ENCODE data around the gene FOXN3. TPM values are rescaled to one million over a fixed set of nuclear protein-coding genes. Genes with fewer than 3 reads are reported as not detected.

FOXN3 gene
- total RNA-seq, 1 donor from 2014 or later, result 106 TPM

DNA sequence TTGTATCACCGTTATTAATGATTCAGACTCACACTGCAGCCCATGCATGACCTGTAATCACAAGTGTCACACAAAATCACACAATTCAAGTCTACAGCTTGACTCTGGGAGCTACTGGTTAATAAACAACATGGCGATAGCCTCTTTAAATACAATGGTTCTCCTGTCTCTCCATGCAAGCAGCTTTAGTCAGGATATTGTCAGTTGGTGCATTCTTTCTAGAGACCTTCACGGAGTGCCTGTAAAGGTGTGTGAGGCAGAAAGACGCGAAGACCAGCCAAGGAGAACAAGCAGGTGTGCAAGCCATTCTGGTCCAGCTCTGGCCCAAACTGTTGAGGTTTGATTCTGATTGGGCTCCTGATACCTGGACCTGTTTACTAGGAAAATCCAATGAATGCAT is 40.0 kb upstream of the FOXN3 start:
- Mint-ChIP-seq H3K27ac (no peak overlapping the region), H3K36me3 (ENCODE audit: low read depth) (peaks cover 2% of the 10 kb centered on the region), H3K4me1 (peaks cover 35% of the 10 kb centered on the region), H3K9me3 (no peaks in the 10 kb centered on the region), H3K4me3 (no peak overlapping the region), H3K27me3 (no peaks in the 10 kb centered on the region)
- no peak for ATAC-seq (ENCODE audit: low read depth)
- DNase-seq, result no peak
- POLR2A ChIA-PET, result interaction anchor here (1.1 kb wide), 1 partner anchor 26 kb away, joined by 7 read pairs; no protein-coding TSS in a partner anchor
- CTCF ChIA-PET, result no interaction called here
- TF ChIP-seq, protein P1, sequence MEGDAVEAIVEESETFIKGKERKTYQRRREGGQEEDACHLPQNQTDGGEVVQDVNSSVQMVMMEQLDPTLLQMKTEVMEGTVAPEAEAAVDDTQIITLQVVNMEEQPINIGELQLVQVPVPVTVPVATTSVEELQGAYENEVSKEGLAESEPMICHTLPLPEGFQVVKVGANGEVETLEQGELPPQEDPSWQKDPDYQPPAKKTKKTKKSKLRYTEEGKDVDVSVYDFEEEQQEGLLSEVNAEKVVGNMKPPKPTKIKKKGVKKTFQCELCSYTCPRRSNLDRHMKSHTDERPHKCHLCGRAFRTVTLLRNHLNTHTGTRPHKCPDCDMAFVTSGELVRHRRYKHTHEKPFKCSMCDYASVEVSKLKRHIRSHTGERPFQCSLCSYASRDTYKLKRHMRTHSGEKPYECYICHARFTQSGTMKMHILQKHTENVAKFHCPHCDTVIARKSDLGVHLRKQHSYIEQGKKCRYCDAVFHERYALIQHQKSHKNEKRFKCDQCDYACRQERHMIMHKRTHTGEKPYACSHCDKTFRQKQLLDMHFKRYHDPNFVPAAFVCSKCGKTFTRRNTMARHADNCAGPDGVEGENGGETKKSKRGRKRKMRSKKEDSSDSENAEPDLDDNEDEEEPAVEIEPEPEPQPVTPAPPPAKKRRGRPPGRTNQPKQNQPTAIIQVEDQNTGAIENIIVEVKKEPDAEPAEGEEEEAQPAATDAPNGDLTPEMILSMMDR (IDR thresholded peaks at IDR 0.05), result no peak
- intact Hi-C loops (cut with micrococcal nuclease), result loop anchor here (1.0 kb wide), 1 partner anchor 12 kb away; no protein-coding TSS in a partner anchor

DNA sequence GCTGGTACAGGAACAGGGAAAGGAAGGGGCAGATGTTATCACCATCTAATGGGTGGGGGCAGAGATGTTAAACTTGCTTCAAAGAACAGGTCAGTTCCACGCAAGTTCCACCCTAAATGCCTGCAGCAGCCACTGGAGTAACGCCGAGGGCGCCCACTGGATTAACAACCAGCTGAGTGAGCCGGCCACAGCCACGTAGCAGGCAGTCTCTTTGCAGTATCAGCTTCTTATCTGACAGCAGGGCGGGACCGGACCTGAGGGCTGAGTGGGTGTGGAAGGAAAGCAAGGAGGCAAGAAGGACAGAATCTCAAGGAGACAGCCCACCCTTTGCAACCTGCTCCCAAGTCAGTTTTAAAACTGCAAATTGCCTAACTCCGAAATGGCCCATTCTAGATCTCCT is 38.4 kb upstream of the FOXN3 start:
- H3K27ac Mint-ChIP-seq, result no peak overlapping the region
- DNase-seq (no peak), ATAC-seq (ENCODE audit: low read depth) (no peak)
- POLR2A ChIA-PET, result no interaction called here
- peaks cover 2% of the 10 kb centered on the region for H3K36me3 Mint-ChIP-seq (ENCODE audit: low read depth)
- CTCF ChIA-PET, result no interaction called here
- H3K9me3 Mint-ChIP-seq, result no peaks in the 10 kb centered on the region
- intact Hi-C loops (cut with micrococcal nuclease), result no loop called here
- no peaks in the 10 kb centered on the region for H3K27me3 Mint-ChIP-seq
- no peak overlapping the region for H3K4me3 Mint-ChIP-seq
- peaks cover 25% of the 10 kb centered on the region for H3K4me1 Mint-ChIP-seq
- TF ChIP-seq, protein P1 (IDR thresholded peaks at IDR 0.05), result no peak

DNA sequence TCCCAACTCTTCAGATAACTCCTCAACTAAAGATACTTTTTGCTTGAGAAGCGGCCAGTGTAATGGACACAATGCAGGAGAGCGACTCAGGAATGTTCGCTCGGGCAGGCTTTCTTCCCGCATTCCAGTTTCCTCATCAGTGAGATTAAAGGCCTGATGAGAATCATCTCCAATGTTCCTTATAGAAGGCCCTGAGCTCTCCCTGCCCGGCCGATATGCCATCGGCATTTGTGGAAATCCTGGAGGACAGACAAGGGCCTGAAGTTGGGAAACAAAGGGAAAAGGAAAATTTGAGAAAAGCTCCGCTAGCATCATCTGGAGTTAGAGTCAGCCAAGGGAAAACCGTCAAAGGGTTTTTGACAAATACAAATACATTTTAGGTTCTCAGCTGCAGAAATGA is 38.0 kb upstream of the FOXN3 start:
- CTCF ChIA-PET, result no interaction called here
- H3K4me1 Mint-ChIP-seq, result peaks cover 25% of the 10 kb centered on the region
- no peak for ATAC-seq (ENCODE audit: low read depth)
- H3K9me3 Mint-ChIP-seq, result no peaks in the 10 kb centered on the region
- DNase-seq, result no peak
- TF ChIP-seq, protein P1 (IDR thresholded peaks at IDR 0.05), result no peak
- no peak overlapping the region for H3K27ac Mint-ChIP-seq
- intact Hi-C loops (cut with micrococcal nuclease), result no loop called here
- H3K27me3 Mint-ChIP-seq, result no peaks in the 10 kb centered on the region
- H3K36me3 Mint-ChIP-seq (ENCODE audit: low read depth), result peaks cover 2% of the 10 kb centered on the region
- no peak overlapping the region for H3K4me3 Mint-ChIP-seq
- POLR2A ChIA-PET, result no interaction called here

DNA sequence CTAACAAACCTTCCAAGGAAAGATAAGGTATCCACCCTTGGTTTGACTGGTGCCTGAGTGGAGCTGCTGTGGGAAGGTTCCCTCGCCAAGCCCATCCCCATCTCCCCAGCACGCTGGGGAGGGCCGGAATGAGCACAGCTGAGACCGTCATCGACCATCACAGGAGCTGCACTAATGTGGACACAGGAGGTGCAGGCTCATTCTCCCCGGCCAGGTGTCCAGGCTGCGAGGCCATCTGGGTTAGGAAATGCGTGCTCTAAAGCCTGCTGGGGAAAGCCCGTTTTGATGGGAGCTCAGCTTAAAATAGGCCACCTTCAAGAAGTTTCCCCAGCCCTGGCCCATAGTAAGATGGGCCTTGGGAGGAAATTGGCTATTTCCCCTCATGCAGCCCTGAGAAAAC is 35.2 kb upstream of the FOXN3 start:
- H3K36me3 Mint-ChIP-seq (ENCODE audit: low read depth), result no peaks in the 10 kb centered on the region
- peaks cover 28% of the 10 kb centered on the region for H3K4me1 Mint-ChIP-seq
- no peak overlapping the region for H3K4me3 Mint-ChIP-seq
- POLR2A ChIA-PET, result interaction anchor here (0.6 kb wide), 1 partner anchor 15 kb away, joined by 3 read pairs; no protein-coding TSS in a partner anchor
- intact Hi-C loops (cut with micrococcal nuclease), result no loop called here
- H3K27ac Mint-ChIP-seq, result no peak overlapping the region
- H3K9me3 Mint-ChIP-seq, result no peaks in the 10 kb centered on the region
- no peaks in the 10 kb centered on the region for H3K27me3 Mint-ChIP-seq
- CTCF ChIA-PET, result no interaction called here
- TF ChIP-seq, protein P1 (IDR thresholded peaks at IDR 0.05), result no peak
- DNase-seq (no peak), ATAC-seq (ENCODE audit: low read depth) (no peak)

DNA sequence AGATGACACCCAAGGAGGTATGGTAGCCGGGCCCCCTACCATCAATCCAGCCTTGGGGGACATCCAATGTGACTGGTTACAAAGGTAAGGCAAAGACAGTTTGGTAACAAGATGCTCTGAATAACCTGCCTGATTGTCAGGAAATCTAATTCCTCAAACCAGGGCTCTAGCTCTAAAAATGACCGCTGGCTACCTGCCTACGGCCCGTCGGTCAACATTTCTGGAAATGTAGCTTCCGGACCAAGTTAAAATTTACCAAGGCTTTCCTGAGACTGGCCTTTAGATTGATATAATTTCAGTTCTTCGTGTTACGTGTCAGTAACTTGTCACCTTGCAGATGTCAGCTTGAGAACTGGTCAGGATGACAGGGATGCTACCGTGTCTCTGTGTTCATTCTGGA is 34.2 kb upstream of the FOXN3 start:
- Mint-ChIP-seq H3K27me3 (no peaks in the 10 kb centered on the region), H3K27ac (no peak overlapping the region), H3K4me3 (no peak overlapping the region), H3K4me1 (peaks cover 31% of the 10 kb centered on the region), H3K36me3 (ENCODE audit: low read depth) (no peaks in the 10 kb centered on the region), H3K9me3 (no peaks in the 10 kb centered on the region)
- intact Hi-C loops (cut with micrococcal nuclease), result no loop called here
- no peak for ATAC-seq (ENCODE audit: low read depth)
- TF ChIP-seq, protein P1 (IDR thresholded peaks at IDR 0.05), result no peak
- CTCF ChIA-PET, result no interaction called here
- no peak for DNase-seq
- POLR2A ChIA-PET, result no interaction called here

Data from activated B cell treated with CpG ODN at 0.5 μM for 24 hours (primary cell).